ENCODE measurements around the gene CTXND1. TPM values are rescaled to one million over a fixed set of nuclear protein-coding genes. Genes with fewer than 3 reads are reported as not detected.

The CTXND1 gene
- total RNA-seq, 1 experiment from 2014 or later, result not detected

GRCh38 chr15:80251428-80252120, 439 bp downstream of the CTXND1 start:
- Mint-ChIP-seq H3K9me3 (ENCODE audit: unreplicated experiment) (no peaks in the 10 kb centered on the region), H3K27me3 (ENCODE audit: insufficient read depth, unreplicated experiment) (peaks cover 49% of the 10 kb centered on the region), H3K4me3 (ENCODE audit: unreplicated experiment) (no peak overlapping the region), H3K27ac (ENCODE audit: low read depth, unreplicated experiment) (no peak overlapping the region), H3K36me3 (ENCODE audit: insufficient read depth, unreplicated experiment) (no peaks in the 10 kb centered on the region), H3K4me1 (ENCODE audit: insufficient read depth, unreplicated experiment) (no peaks in the 10 kb centered on the region)
- CTCF ChIA-PET, result no interaction called here
- DNase-seq (ENCODE audit: unreplicated experiment), result no peak
- no TSS peak for BruUV-seq (replicated peaks)
- POLR2A ChIA-PET, result no interaction called here
- no peak for TF ChIP-seq CTCF (IDR thresholded peaks at IDR 0.05; ENCODE audit: unreplicated experiment)
- intact Hi-C loops (cut with micrococcal nuclease), result no loop called here

DNA sequence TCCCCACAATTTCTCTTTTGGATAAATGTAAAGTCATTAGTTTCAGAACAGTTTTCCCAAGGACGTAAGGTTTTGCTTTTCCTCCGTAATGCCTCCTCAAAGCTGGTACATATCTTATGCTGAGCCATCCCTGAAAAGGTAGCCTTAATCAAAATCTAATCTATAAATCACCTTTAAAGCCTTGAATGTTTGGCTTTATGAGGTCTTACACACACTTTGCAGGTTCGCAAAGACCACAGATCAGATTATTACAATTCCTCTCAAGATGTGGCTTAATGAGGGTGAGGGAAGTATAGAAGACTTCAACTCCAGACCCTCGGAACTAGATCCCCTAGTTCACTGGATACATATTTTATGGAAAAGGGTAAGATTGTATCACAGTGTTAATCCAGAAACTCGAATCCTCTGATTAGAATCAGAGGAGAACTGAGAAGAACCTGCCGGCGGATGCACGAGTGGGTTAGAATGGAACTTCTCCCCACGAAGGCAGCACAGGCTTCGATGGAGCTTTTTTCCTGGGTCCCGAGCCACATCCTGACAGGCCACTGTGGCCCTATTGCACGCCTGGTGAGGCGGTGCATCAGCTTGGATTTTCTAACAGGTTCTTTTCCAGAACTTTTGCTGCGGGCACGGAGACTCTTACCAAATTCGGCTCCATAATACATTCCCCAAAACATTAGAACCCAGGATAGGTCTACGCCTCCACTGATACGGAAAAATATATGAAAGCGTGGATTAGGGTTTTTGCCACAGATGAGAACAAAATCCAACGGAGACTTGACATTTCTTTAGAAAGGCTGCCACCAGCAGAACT, 1.2 kb downstream of the CTXND1 start:
- Mint-ChIP-seq H3K36me3 (ENCODE audit: insufficient read depth, unreplicated experiment) (no peaks in the 10 kb centered on the region), H3K4me3 (ENCODE audit: unreplicated experiment) (no peak overlapping the region), H3K9me3 (ENCODE audit: unreplicated experiment) (no peaks in the 10 kb centered on the region), H3K27me3 (ENCODE audit: insufficient read depth, unreplicated experiment) (peaks cover 44% of the 10 kb centered on the region), H3K27ac (ENCODE audit: low read depth, unreplicated experiment) (no peak overlapping the region), H3K4me1 (ENCODE audit: insufficient read depth, unreplicated experiment) (no peaks in the 10 kb centered on the region)
- TF ChIP-seq CTCF (IDR thresholded peaks at IDR 0.05; ENCODE audit: unreplicated experiment), result no peak
- ChIA-PET CTCF (interaction anchor here (0.9 kb wide), 1 partner anchor 58 kb away, joined by 4 read pairs; no protein-coding TSS in a partner anchor), POLR2A (no interaction called here)
- no peak for DNase-seq (ENCODE audit: unreplicated experiment)
- no TSS peak for BruUV-seq (replicated peaks)
- intact Hi-C loops (cut with micrococcal nuclease), result no loop called here

- no peaks in the 10 kb centered on the region for H3K4me1 Mint-ChIP-seq (ENCODE audit: insufficient read depth, unreplicated experiment)
- H3K9me3 Mint-ChIP-seq (ENCODE audit: unreplicated experiment), result no peaks in the 10 kb centered on the region
- ChIA-PET POLR2A (no interaction called here), CTCF (interaction anchor here (0.9 kb wide), 1 partner anchor 59 kb away, joined by 4 read pairs; no protein-coding TSS in a partner anchor)
- no peak for TF ChIP-seq CTCF (IDR thresholded peaks at IDR 0.05; ENCODE audit: unreplicated experiment)
- no peak overlapping the region for H3K27ac Mint-ChIP-seq (ENCODE audit: low read depth, unreplicated experiment)
- H3K36me3 Mint-ChIP-seq (ENCODE audit: insufficient read depth, unreplicated experiment), result no peaks in the 10 kb centered on the region
- peaks cover 44% of the 10 kb centered on the region for H3K27me3 Mint-ChIP-seq (ENCODE audit: insufficient read depth, unreplicated experiment)
- intact Hi-C loops (cut with micrococcal nuclease), result no loop called here
- BruUV-seq (replicated peaks), result no TSS peak
- DNase-seq (ENCODE audit: unreplicated experiment), result no peak
- no peak overlapping the region for H3K4me3 Mint-ChIP-seq (ENCODE audit: unreplicated experiment)
These were observed 2.0 kb downstream of the CTXND1 start for GRCh38 chr15:80249973-80250372.

DNA sequence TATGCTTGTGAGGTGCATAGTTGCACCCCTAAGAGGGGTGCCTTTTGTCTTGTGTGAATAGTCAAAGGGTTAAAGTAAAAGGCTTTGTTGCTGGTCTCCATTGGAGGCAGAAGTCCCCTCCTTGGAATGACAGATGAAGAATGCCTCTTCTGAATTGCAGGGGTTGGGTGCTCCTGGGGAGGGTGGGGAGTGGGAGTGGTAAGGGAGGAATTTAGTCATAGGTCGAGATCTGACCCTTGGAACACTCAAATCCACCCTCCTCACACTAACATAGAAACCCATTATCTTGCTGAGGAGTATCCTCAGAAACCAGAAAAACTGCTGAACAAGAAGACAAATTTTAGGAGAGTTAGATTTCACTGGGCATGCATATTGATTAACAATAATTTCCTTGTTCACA, 4.7 kb downstream of the CTXND1 start:
- Mint-ChIP-seq H3K4me3 (ENCODE audit: unreplicated experiment) (no peak overlapping the region), H3K27ac (ENCODE audit: low read depth, unreplicated experiment) (no peak overlapping the region), H3K27me3 (ENCODE audit: insufficient read depth, unreplicated experiment) (peaks cover 29% of the 10 kb centered on the region), H3K4me1 (ENCODE audit: insufficient read depth, unreplicated experiment) (no peaks in the 10 kb centered on the region), H3K9me3 (ENCODE audit: unreplicated experiment) (no peaks in the 10 kb centered on the region), H3K36me3 (ENCODE audit: insufficient read depth, unreplicated experiment) (no peaks in the 10 kb centered on the region)
- CTCF ChIA-PET, result no interaction called here
- no TSS peak for BruUV-seq (replicated peaks)
- no peak for DNase-seq (ENCODE audit: unreplicated experiment)
- POLR2A ChIA-PET, result no interaction called here
- intact Hi-C loops (cut with micrococcal nuclease), result no loop called here
- no peak for TF ChIP-seq CTCF (IDR thresholded peaks at IDR 0.05; ENCODE audit: unreplicated experiment)
